K562 (cell line): ENCODE data around the gene PCMTD2. TPM values are rescaled to one million over a fixed set of nuclear protein-coding genes. Genes with fewer than 3 reads are reported as not detected.
A peak's percentile ranks its signal among the peaks of the same experiment; 100 is the strongest.

ENCODE experiments used
- ATAC-seq: fragments of 200-7000 bp; cut with Tn5 transposase; 3 replicates; pipeline ENCODE4 v1.9.1; 2020; ENCODE audit warnings: moderate library complexity
- BruUV-seq: library from RNA; stranded (reverse); fragments of 400-500 nt; replicated peaks from 2 replicates; lab custom pipeline; 2021; lab: Mats Ljungman, UMichigan
- CTCF ChIA-PET: fragments of 300-600 bp; formaldehyde crosslinking; extraction: SDS; loops from one replicate; lab custom pipeline; 2021; ENCODE audit warnings: low intra/inter-chr PET ratio; lab: Yijun Ruan, JAX
- POLR2A ChIA-PET: fragments of 300-600, 350-650 bp; sonication (Branson Sonifier 250); formaldehyde crosslinking; extraction: SDS; loops from one replicate; lab custom pipeline; 2021; ENCODE audit warnings: antibody characterized with exemption, inconsistent platforms; lab: Yijun Ruan, JAX
- DNase-seq, 4 experiments: peaks; one replicate each; pipeline versions ENCODE4 v3.0.0 to v3.0.0-alpha.2; 2011 to 2018; ENCODE audit warnings: low spot score in 3 of 4, mixed read lengths in 3 of 4; ENCODE audit errors: extremely low read depth in 1 of 4
- FAIRE-seq: peaks from 2 replicates; lab custom pipeline; 2011; peaks lifted over from hg19 to GRCh38; lab: Jason Lieb, UNC
- H2AFZ ChIP-seq: 2 replicates; pipeline ENCODE4 v1.6.0; 2011; ENCODE audit warnings: low read depth, low read length, control low read depth, inconsistent platforms
- H3K27ac ChIP-seq: fragments of 200-600 bp; 3 replicates; pipeline ENCODE4 v1.8.0; 2011; ENCODE audit warnings: low read depth, mild to moderate bottlenecking, control low read depth, inconsistent platforms, low read length, moderate library complexity, mixed read lengths; ENCODE audit errors: extremely low read depth
- H3K27me3 ChIP-seq, 2 experiments: fragments of 300-600 bp in 1 of 2; 2 replicates in 1 of 2; 3 replicates in 1 of 2; pipeline versions ENCODE4 v1.6.0 to v1.8.0; 2011; ENCODE audit warnings: inconsistent platforms in 2 of 2, low read length in 2 of 2, mild to moderate bottlenecking in 1 of 2, mixed read lengths in 1 of 2, moderate library complexity in 1 of 2; ENCODE audit not compliant: control insufficient read depth in 2 of 2, insufficient read depth in 2 of 2
- H3K36me3 ChIP-seq: fragments of 300-600 bp; 3 replicates; pipeline ENCODE4 v1.8.0; 2011; ENCODE audit warnings: mild to moderate bottlenecking, low read length, inconsistent platforms; ENCODE audit not compliant: control insufficient read depth, insufficient read depth
- H3K4me1 ChIP-seq, 2 experiments: fragments of 200-600 bp in 1 of 2; replicated peaks in 1 of 2; 2 replicates in 1 of 2; 3 replicates in 1 of 2; pipeline versions ENCODE4 v1.5.1 to v1.8.0; 2011; ENCODE audit warnings: inconsistent platforms in 2 of 2, low read length in 2 of 2, mild to moderate bottlenecking in 1 of 2, mixed read lengths in 1 of 2, moderate library complexity in 1 of 2; ENCODE audit not compliant: control insufficient read depth in 2 of 2, insufficient read depth in 2 of 2
- H3K4me2 ChIP-seq: 2 replicates; pipeline ENCODE4 v1.6.1; 2011; ENCODE audit warnings: low read length, control low read depth, inconsistent platforms, mixed read lengths; ENCODE audit not compliant: insufficient read depth
- H3K4me3 ChIP-seq: fragments of 200-600 bp; sonication (generic), shearing (Covaris generic); 2 replicates; pipeline ENCODE4 v1.5.1; 2016; ENCODE audit warnings: control low read depth, inconsistent platforms
- H3K79me2 ChIP-seq: fragments of 200-600 bp; 3 replicates; pipeline ENCODE4 v1.8.0; 2011; ENCODE audit warnings: low read length, inconsistent platforms; ENCODE audit not compliant: control insufficient read depth, insufficient read depth
- H3K9ac ChIP-seq, 2 experiments: 2 replicates each; pipeline versions ENCODE4 v1.6.0 to v1.6.1; 2011; ENCODE audit warnings: low read depth in 2 of 2, low read length in 2 of 2, control low read depth in 1 of 2, inconsistent platforms in 1 of 2, mild to moderate bottlenecking in 1 of 2, mixed read lengths in 1 of 2; ENCODE audit not compliant: insufficient read depth in 1 of 2
- H3K9me1 ChIP-seq: one replicate; pipeline ENCODE4 v1.6.0; 2011; ENCODE audit warnings: inconsistent platforms, mild to moderate bottlenecking, low read length, moderate library complexity; ENCODE audit not compliant: control insufficient read depth, insufficient read depth
- H3K9me3 ChIP-seq: replicated peaks from 2 replicates; pipeline ENCODE4 v1.5.1; 2011; ENCODE audit warnings: low read depth, low read length, inconsistent platforms; ENCODE audit not compliant: control insufficient read depth, insufficient read depth
- H4K20me1 ChIP-seq: replicated peaks from 2 replicates; pipeline ENCODE4 v1.6.1; 2011; ENCODE audit warnings: low read length, inconsistent platforms, mixed read lengths; ENCODE audit not compliant: control insufficient read depth, insufficient read depth
- ETV1 ChIP-seq: fragments of 450-650 bp; conservative IDR thresholded peaks from 2 replicates; pipeline ENCODE4 v1.6.1; 2016; ENCODE audit warnings: missing genetic modification characterization, control low read depth, low read depth, missing compliant biosample characterization
- NFIC ChIP-seq: fragments of 450-650 bp; IDR thresholded peaks from 2 replicates; pipeline ENCODE4 v1.6.1; 2017; ENCODE audit warnings: mild to moderate bottlenecking, inconsistent platforms
- TCF7 ChIP-seq: sonication (generic); IDR thresholded peaks from 2 replicates; pipeline ENCODE4 v1.6.1; 2016; ENCODE audit warnings: antibody characterized with exemption, borderline replicate concordance
- TCFL5 ChIP-seq: fragments of 250-450 bp; sonication (Bioruptor Pico); conservative IDR thresholded peaks from 2 replicates; pipeline ENCODE4 v1.6.1; 2021; ENCODE audit warnings: mild to moderate bottlenecking, moderate library complexity, matching md5 sums
- U2AF1 ChIP-seq: fragments of 200-400 bp; formaldehyde crosslinking; optimal IDR thresholded peaks from 2 replicates; pipeline ENCODE3; 2017; ENCODE audit warnings: mild to moderate bottlenecking, low read depth, low read length, moderate library complexity
- ZNF551 ChIP-seq: fragments of 250-450 bp; sonication (Bioruptor Pico); IDR thresholded peaks from 2 replicates; pipeline ENCODE4 v1.5.0; 2021; ENCODE audit warnings: mild to moderate bottlenecking, moderate library complexity
- ZNF696 ChIP-seq: fragments of 250-450 bp; sonication (Bioruptor Pico); conservative IDR thresholded peaks from 2 replicates; pipeline ENCODE4 v1.4.0; 2020; ENCODE audit warnings: mild to moderate bottlenecking, moderate library complexity
- WGBS: fragments of 100-300 bp; shearing (Covaris generic); methylation state at CpG from one replicate; pipeline ENCODE4 v1.1.6; 2016; ENCODE audit warnings: low coverage, mixed read lengths; ENCODE audit not compliant: insufficient coverage; ENCODE audit errors: missing lambda C conversion rate; 5-methylcytosine and 5-hydroxymethylcytosine counted together
- in situ Hi-C: fragments of 300-500 bp; cut with MboI; formaldehyde crosslinking; loops from 4 replicates; pipeline ENCODE4 v1.15.0; 2018; ENCODE audit warnings: inconsistent platforms, mixed read lengths
- intact Hi-C: fragments of 100-400 bp; cut with micrococcal nuclease; formaldehyde crosslinking; loops from 2 replicates; pipeline ENCODE4 v1.14.2; 2022
- polyA plus RNA-seq, 8 experiments: library from polyadenylated mRNA; depleted of rRNA in 4 of 8; stranded (reverse) in 5 of 8; unstranded in 3 of 8; fragments of >200 nt; fragmentation: Nextera tagmentation in 2 of 8; fragmentation: Illumina TruSeq in 1 of 8; extraction: Ambion mirVana in 2 of 8; extraction: Trizol in 1 of 8; gene quantifications; 2 replicates each; pipeline versions ENCODE4 v1.2.1 to v1.2.3, GENCODE V29; 2011 to 2014; ENCODE audit warnings: inconsistent platforms in 1 of 8, missing spikeins in 1 of 8
- total RNA-seq, 7 experiments: library from RNA; depleted of rRNA in 6 of 7; stranded (reverse); fragments of >200 nt in 6 of 7; fragmentation: Illumina TruSeq in 2 of 7; extraction: Trizol in 2 of 7; gene quantifications; 2 replicates each; pipeline versions ENCODE4 v1.2.1 to v1.2.3, GENCODE V29; 2011 to 2021; ENCODE audit warnings: low replicate concordance in 1 of 7
- TF ChIP-seq, protein P1 (sequence below): conservative IDR thresholded peaks from 2 replicates; pipeline ENCODE4 v1.6.1; 2011; ENCODE audit warnings: low read depth, mild to moderate bottlenecking, low read length; ENCODE audit not compliant: control insufficient read depth
- TF ChIP-seq, protein P2 (sequence below): sonication (generic); formaldehyde crosslinking; IDR thresholded peaks from 2 replicates; pipeline ENCODE4 v1.8.0; 2022; ENCODE audit warnings: mild to moderate bottlenecking, missing genetic modification reagents
- TF ChIP-seq, protein P3 (sequence below): fragments of 450-650 bp; IDR thresholded peaks from 2 replicates; pipeline ENCODE4 v1.6.1; 2018; ENCODE audit warnings: mild to moderate bottlenecking, low read depth; ENCODE audit not compliant: partially characterized antibody

The PCMTD2 gene
- total and polyA plus RNA-seq, 9 of the 15 experiments (the other 6 are each of a cell fraction or from before 2014, with no cell fraction given): 11.3 to 49.3 (median 28.4) TPM

DNA sequence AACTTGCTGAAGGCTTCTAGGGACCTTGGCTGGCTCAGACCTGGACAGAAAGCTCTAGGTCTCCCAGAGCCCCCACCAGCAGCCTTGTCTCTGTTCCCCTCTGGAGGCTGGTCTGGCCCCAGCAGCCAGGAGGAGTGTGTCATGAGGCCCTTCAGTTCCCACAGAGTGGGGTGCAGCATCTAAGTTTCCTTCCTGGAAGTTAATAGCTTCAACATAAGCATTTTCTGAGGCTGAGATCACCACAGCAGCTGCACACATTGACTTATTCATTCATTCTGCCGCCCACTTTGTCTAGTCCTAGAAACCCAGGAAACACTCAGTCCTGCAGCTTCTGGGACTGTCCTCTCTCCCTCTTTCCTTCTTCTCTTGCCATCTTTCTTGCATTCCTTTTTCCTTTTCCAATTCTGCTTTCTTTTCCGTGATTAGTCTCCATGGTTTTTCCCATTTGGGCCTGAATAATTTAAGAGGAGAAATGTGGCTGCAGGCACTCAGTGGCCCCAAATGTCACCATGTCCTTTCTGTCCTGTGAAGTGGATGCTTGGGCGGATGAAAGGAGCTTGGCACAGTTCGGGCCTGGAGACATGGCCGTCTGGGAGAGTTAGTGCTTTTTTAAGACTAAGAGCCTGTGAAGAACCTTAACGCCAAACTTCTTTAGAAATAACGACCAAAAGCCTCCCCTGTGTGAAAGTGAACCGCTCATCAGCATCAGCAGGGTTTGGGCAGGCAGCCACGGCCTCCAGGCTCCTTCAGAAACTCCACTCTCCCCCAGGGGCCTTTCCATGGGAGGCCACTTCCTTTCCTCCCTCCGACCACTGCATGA lies 31.0 kb upstream of the PCMTD2 start:
- peaks cover 3% of the 10 kb centered on the region; the same call in 1 of the 2 replicates for H4K20me1 ChIP-seq
- ChIA-PET POLR2A (interaction anchor here (0.9 kb wide), 1 partner anchor 10 kb away, joined by 3 read pairs; no protein-coding TSS in a partner anchor), CTCF (no interaction called here)
- intact Hi-C loops (no loop called here), in situ Hi-C loops (no loop called here)
- H3K79me2 ChIP-seq: no peaks in the 10 kb centered on the region
- FAIRE-seq (no peak), ATAC-seq (no peak), DNase-seq (no peak)
- no peak overlapping the region for H3K27ac ChIP-seq
- H2AFZ ChIP-seq: no peak overlapping the region
- TF ChIP-seq ZNF696 (CRISPR knock-in tag) (no peak), NFIC (peak; percentile 30; the same call in 1 of the 2 replicates)
- H3K4me1 ChIP-seq: peaks cover 44 to 68% of the 10 kb centered on the region in 2 experiments; a peak in 4 of 5 replicates
- H3K4me2 ChIP-seq: no peak overlapping the region
- BruUV-seq: no TSS peak
- 21% methylated on average over 10 of the region's 10 CpGs for WGBS
- no peak overlapping the region for H3K4me3 ChIP-seq
- H3K36me3 ChIP-seq: no peaks in the 10 kb centered on the region
- H3K27me3 ChIP-seq: peaks cover 6 to 29% of the 10 kb centered on the region in 2 experiments; a peak in 3 of 5 replicates
- peaks cover 3% of the 10 kb centered on the region for H3K9me1 ChIP-seq
- H3K9me3 ChIP-seq: no peaks in the 10 kb centered on the region
- peak overlapping the region in 1 of 2 experiments; percentile 17; a peak in 1 of 4 replicates for H3K9ac ChIP-seq

DNA sequence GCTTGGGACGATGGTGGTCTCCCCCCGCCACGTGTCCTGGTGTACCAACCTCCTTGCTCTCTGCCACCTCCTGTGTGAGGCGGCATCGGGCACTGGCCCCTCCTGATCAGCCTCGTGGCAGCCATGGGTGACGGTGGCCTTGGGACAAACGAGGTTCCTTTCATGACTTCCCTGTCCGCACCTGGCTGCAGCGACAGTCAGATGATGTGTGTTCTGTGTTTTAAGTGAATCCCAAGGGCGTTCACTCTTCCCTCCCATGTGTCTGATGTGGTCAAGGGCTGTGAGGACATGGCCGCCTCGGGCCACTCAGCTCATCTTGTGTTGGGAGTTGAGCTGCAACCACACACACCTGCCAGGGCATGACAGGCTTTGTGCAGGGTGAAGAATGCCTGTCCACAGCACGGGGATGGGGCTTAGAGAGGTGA lies 30.4 kb upstream of the PCMTD2 start:
- Histone ChIP-seq H2AFZ (no peak overlapping the region), H3K4me1 (peaks cover 38 to 62% of the 10 kb centered on the region in 2 experiments; a peak in 4 of 5 replicates), H3K9me1 (peaks cover 3% of the 10 kb centered on the region), H3K9ac (no peak overlapping the region), H3K36me3 (no peaks in the 10 kb centered on the region), H3K9me3 (no peaks in the 10 kb centered on the region), H3K27ac (no peak overlapping the region), H3K4me3 (no peak overlapping the region), H3K4me2 (no peak overlapping the region), H4K20me1 (peaks cover 3% of the 10 kb centered on the region; the same call in 1 of the 2 replicates), H3K79me2 (no peaks in the 10 kb centered on the region), H3K27me3 (peaks cover 8 to 29% of the 10 kb centered on the region in 2 experiments; a peak in 3 of 5 replicates)
- POLR2A ChIA-PET: no interaction called here
- DNase-seq (no peak), FAIRE-seq (no peak), ATAC-seq (no peak)
- BruUV-seq: no TSS peak
- in situ Hi-C loops (no loop called here), intact Hi-C loops (no loop called here)
- WGBS: 36% methylated on average over 14 of the region's 14 CpGs
- CTCF ChIA-PET: no interaction called here
- TF ChIP-seq, protein P1, sequence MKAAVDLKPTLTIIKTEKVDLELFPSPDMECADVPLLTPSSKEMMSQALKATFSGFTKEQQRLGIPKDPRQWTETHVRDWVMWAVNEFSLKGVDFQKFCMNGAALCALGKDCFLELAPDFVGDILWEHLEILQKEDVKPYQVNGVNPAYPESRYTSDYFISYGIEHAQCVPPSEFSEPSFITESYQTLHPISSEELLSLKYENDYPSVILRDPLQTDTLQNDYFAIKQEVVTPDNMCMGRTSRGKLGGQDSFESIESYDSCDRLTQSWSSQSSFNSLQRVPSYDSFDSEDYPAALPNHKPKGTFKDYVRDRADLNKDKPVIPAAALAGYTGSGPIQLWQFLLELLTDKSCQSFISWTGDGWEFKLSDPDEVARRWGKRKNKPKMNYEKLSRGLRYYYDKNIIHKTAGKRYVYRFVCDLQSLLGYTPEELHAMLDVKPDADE: no peak
- TF ChIP-seq TCFL5 (no peak), TCF7 (no peak), ZNF551 (CRISPR knock-in tag) (no peak), U2AF1 (no peak), ETV1 (tag) (no peak)
- TF ChIP-seq, protein P2, sequence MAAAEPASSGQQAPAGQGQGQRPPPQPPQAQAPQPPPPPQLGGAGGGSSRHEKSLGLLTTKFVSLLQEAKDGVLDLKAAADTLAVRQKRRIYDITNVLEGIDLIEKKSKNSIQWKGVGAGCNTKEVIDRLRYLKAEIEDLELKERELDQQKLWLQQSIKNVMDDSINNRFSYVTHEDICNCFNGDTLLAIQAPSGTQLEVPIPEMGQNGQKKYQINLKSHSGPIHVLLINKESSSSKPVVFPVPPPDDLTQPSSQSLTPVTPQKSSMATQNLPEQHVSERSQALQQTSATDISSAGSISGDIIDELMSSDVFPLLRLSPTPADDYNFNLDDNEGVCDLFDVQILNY (CRISPR knock-in tag): no peak
- TF ChIP-seq, protein P3, sequence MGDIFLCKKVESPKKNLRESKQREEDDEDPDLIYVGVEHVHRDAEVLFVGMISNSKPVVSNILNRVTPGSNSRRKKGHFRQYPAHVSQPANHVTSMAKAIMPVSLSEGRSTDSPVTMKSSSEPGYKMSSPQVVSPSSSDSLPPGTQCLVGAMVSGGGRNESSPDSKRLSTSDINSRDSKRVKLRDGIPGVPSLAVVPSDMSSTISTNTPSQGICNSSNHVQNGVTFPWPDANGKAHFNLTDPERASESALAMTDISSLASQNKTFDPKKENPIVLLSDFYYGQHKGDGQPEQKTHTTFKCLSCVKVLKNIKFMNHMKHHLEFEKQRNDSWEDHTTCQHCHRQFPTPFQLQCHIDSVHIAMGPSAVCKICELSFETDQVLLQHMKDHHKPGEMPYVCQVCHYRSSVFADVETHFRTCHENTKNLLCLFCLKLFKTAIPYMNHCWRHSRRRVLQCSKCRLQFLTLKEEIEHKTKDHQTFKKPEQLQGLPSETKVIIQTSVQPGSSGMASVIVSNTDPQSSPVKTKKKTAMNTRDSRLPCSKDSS: no peak
